ENCODE results near the gene DNAJC11.
A peak's percentile ranks its signal among the peaks of the same experiment; 100 is the strongest.

The DNAJC11 gene

GRCh38 chr1:6588128-6588892 is 113.3 kb downstream of the DNAJC11 start:
- H3K27me3 ChIP-seq (ENCODE audit: control insufficient read depth, insufficient read depth, low read length): no peaks in the 10 kb centered on the region
- no peak overlapping the region for H3K9ac ChIP-seq (ENCODE audit: low read length)
- H3K27ac ChIP-seq (ENCODE audit: low read depth, low read length): no peak overlapping the region
- H3K4me3 ChIP-seq (ENCODE audit: low read length): no peak overlapping the region
- H3K4me1 ChIP-seq (ENCODE audit: control insufficient read depth, insufficient read depth, low read length): peaks cover 9% of the 10 kb centered on the region
- peaks cover 30% of the 10 kb centered on the region for H3K36me3 ChIP-seq (ENCODE audit: control insufficient read depth, insufficient read depth, low read length)

GRCh38 chr1:6587261-6588005 is 114.2 kb downstream of the DNAJC11 start:
- no peak overlapping the region for H3K4me3 ChIP-seq (ENCODE audit: low read length)
- H3K27me3 ChIP-seq (ENCODE audit: control insufficient read depth, insufficient read depth, low read length): no peaks in the 10 kb centered on the region
- peaks cover 9% of the 10 kb centered on the region for H3K4me1 ChIP-seq (ENCODE audit: control insufficient read depth, insufficient read depth, low read length)
- H3K9ac ChIP-seq (ENCODE audit: low read length): no peak overlapping the region
- peaks cover 22% of the 10 kb centered on the region for H3K36me3 ChIP-seq (ENCODE audit: control insufficient read depth, insufficient read depth, low read length)
- H3K27ac ChIP-seq (ENCODE audit: low read depth, low read length): peak overlapping the region; percentile 57

GRCh38 chr1:6586404-6586816 is 115.2 kb downstream of the DNAJC11 start:
- H3K4me3 ChIP-seq (ENCODE audit: low read length): no peak overlapping the region
- peaks cover 9% of the 10 kb centered on the region for H3K4me1 ChIP-seq (ENCODE audit: control insufficient read depth, insufficient read depth, low read length)
- H3K9ac ChIP-seq (ENCODE audit: low read length): no peak overlapping the region
- no peaks in the 10 kb centered on the region for H3K27me3 ChIP-seq (ENCODE audit: control insufficient read depth, insufficient read depth, low read length)
- H3K36me3 ChIP-seq (ENCODE audit: control insufficient read depth, insufficient read depth, low read length): peaks cover 19% of the 10 kb centered on the region
- H3K27ac ChIP-seq (ENCODE audit: low read depth, low read length): peak overlapping the region; percentile 37

- Histone ChIP-seq H3K36me3 (ENCODE audit: control insufficient read depth, insufficient read depth, low read length) (peaks cover 19% of the 10 kb centered on the region), H3K9ac (ENCODE audit: low read length) (no peak overlapping the region), H3K27me3 (ENCODE audit: control insufficient read depth, insufficient read depth, low read length) (no peaks in the 10 kb centered on the region), H3K27ac (ENCODE audit: low read depth, low read length) (peak overlapping the region; percentile 37), H3K4me3 (ENCODE audit: low read length) (no peak overlapping the region), H3K4me1 (ENCODE audit: control insufficient read depth, insufficient read depth, low read length) (peaks cover 10% of the 10 kb centered on the region)
Measured at GRCh38 chr1:6585841-6586240, 115.8 kb downstream of the DNAJC11 start.

- H3K4me3 ChIP-seq (ENCODE audit: low read length): no peak overlapping the region
- peaks cover 19% of the 10 kb centered on the region for H3K36me3 ChIP-seq (ENCODE audit: control insufficient read depth, insufficient read depth, low read length)
- peaks cover 15% of the 10 kb centered on the region for H3K4me1 ChIP-seq (ENCODE audit: control insufficient read depth, insufficient read depth, low read length)
- H3K27ac ChIP-seq (ENCODE audit: low read depth, low read length): no peak overlapping the region
- no peak overlapping the region for H3K9ac ChIP-seq (ENCODE audit: low read length)
- H3K27me3 ChIP-seq (ENCODE audit: control insufficient read depth, insufficient read depth, low read length): no peaks in the 10 kb centered on the region
Measured at GRCh38 chr1:6585081-6585722, 116.4 kb downstream of the DNAJC11 start.

Measured in rectal smooth muscle tissue (tissue), 1 donor.